ENCODE data around the gene SNTB2.
A peak's percentile ranks its signal among the peaks of the same experiment; 100 is the strongest.

Gene SNTB2

GRCh38 chr16:69301861-69302260 is 114.9 kb downstream of the SNTB2 start:
- TF ChIP-seq, protein P1, sequence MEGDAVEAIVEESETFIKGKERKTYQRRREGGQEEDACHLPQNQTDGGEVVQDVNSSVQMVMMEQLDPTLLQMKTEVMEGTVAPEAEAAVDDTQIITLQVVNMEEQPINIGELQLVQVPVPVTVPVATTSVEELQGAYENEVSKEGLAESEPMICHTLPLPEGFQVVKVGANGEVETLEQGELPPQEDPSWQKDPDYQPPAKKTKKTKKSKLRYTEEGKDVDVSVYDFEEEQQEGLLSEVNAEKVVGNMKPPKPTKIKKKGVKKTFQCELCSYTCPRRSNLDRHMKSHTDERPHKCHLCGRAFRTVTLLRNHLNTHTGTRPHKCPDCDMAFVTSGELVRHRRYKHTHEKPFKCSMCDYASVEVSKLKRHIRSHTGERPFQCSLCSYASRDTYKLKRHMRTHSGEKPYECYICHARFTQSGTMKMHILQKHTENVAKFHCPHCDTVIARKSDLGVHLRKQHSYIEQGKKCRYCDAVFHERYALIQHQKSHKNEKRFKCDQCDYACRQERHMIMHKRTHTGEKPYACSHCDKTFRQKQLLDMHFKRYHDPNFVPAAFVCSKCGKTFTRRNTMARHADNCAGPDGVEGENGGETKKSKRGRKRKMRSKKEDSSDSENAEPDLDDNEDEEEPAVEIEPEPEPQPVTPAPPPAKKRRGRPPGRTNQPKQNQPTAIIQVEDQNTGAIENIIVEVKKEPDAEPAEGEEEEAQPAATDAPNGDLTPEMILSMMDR (IDR thresholded peaks at IDR 0.05; ENCODE audit: extremely low read depth, missing control alignments): no peak
- no peak for DNase-seq (ENCODE audit: low spot score)

- TF ChIP-seq, protein P1 (IDR thresholded peaks at IDR 0.05; ENCODE audit: extremely low read depth, missing control alignments): no peak
- no peak for DNase-seq (ENCODE audit: low spot score)
Measured at GRCh38 chr16:69302301-69302700, 115.3 kb downstream of the SNTB2 start.

DNA sequence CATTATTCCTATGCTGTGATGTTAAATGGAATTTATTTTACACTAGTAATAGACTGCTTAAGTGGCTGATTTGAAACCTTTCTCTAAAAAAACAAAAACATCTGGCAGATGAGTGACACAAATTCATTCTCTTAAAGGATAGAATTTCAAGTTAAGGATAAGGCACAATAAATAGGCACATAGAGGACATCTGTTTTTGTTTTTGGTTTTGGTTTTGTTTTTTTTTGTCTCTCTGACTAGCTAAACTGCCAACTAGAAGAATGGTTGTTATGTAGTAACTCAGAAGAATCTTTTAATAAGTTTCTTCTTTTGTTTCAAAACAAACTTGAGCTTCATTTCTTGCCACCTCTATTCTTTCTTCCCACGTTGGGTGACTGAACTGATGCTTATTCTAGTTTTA is 119.1 kb downstream of the SNTB2 start:
- TF ChIP-seq, protein P1 (IDR thresholded peaks at IDR 0.05; ENCODE audit: extremely low read depth, missing control alignments): no peak
- no peak for DNase-seq (ENCODE audit: low spot score)

DNA sequence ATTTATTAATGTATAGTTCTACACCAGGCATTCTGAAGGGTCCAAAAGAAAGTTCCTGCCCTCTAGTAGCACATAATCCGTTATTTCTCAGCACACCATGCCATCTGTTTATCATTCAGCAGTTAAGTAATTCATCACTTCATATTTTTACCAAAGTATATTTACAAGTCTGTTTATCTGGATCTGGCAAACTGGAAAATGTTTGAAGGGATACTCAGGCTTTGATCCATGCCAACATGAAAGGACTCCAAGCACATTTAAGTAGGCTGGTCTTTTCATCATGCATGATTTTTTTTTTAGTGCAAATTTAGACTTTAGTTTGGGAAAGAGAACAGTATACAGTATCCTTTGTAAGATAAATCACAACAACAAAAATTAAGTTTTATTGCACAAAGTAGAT is 120.1 kb downstream of the SNTB2 start:
- no peak for DNase-seq (ENCODE audit: low spot score)
- TF ChIP-seq, protein P1 (IDR thresholded peaks at IDR 0.05; ENCODE audit: extremely low read depth, missing control alignments): no peak

GRCh38 chr16:69307856-69308255 is 120.9 kb downstream of the SNTB2 start:
- TF ChIP-seq, protein P1 (IDR thresholded peaks at IDR 0.05; ENCODE audit: extremely low read depth, missing control alignments): no peak
- no peak for DNase-seq (ENCODE audit: low spot score)

GRCh38 chr16:69309316-69309715 is 122.4 kb downstream of the SNTB2 start:
- no peak for DNase-seq (ENCODE audit: low spot score)
- TF ChIP-seq, protein P1 (IDR thresholded peaks at IDR 0.05; ENCODE audit: extremely low read depth, missing control alignments): no peak

GRCh38 chr16:69310653-69311532 is 123.9 kb downstream of the SNTB2 start, which contains the start of gene VPS4A:
Gene VPS4A (plus strand): TSS chr16:69311350. CDS start chr16:69311512, 162 bp downstream.
- peak; percentile 99 for DNase-seq (ENCODE audit: low spot score)
- TF ChIP-seq, protein P1 (IDR thresholded peaks at IDR 0.05; ENCODE audit: extremely low read depth, missing control alignments): peak; percentile 99

Measured in GM20000 (cell line).